ENCODE measurements around the gene ST6GALNAC4.

The ST6GALNAC4 gene

GRCh38 chr9:127867356-127868277, 49.2 kb downstream of the ST6GALNAC4 start:
- H3K36me3 ChIP-seq (replicated peaks in 1 of 2; ENCODE audit: control insufficient read depth in 2 of 2, insufficient read depth in 2 of 2, low read length in 2 of 2), result peaks cover 0 to 3% of the 10 kb centered on the region in 2 donors

GRCh38 chr9:127866535-127866934, 50.3 kb downstream of the ST6GALNAC4 start:
- no peak for DNase-seq (ENCODE audit: low spot score)
- Histone ChIP-seq H2BK15ac (ENCODE audit: low read length) (no peak overlapping the region), H3K27ac (replicated peaks; ENCODE audit: low read length) (no peak overlapping the region), H3K18ac (ENCODE audit: low read length) (no peak overlapping the region), H3K14ac (ENCODE audit: low read length) (no peak overlapping the region), H3K9ac (ENCODE audit: low read depth, low read length, poor library complexity) (no peak overlapping the region), H2BK120ac (ENCODE audit: low read depth, low read length) (no peak overlapping the region), H4K91ac (ENCODE audit: low read depth, low read length, poor library complexity) (no peak overlapping the region), H2BK5ac (ENCODE audit: low read length) (no peak overlapping the region), H3K4ac (ENCODE audit: low read length) (no peak overlapping the region), H3K36me3 (replicated peaks in 1 of 2; ENCODE audit: control insufficient read depth in 2 of 2, insufficient read depth in 2 of 2, low read length in 2 of 2) (peaks cover 0 to 3% of the 10 kb centered on the region in 2 donors), H3K4me3 (ENCODE audit: low read length in 2 of 2) (no peak overlapping the region), H3K4me2 (ENCODE audit: insufficient read depth, low read length, poor library complexity, severe bottlenecking) (no peak overlapping the region), H3K27me3 (ENCODE audit: control insufficient read depth in 3 of 3, insufficient read depth in 3 of 3, low read depth in 1 of 3, low read length in 3 of 3) (peaks cover 0 to 3% (median 0%) of the 10 kb centered on the region in 3 experiments), H3K9me3 (replicated peaks in 1 of 2; ENCODE audit: control insufficient read depth in 2 of 2, insufficient read depth in 1 of 2, low read depth in 1 of 2, low read length in 2 of 2) (peaks cover 0 to 2% of the 10 kb centered on the region in 2 donors), H3K79me1 (ENCODE audit: low read depth, low read length) (no peaks in the 10 kb centered on the region), H3K4me1 (ENCODE audit: control insufficient read depth in 2 of 2, insufficient read depth in 1 of 2, low read depth in 1 of 2, low read length in 2 of 2) (peaks cover 5 to 13% of the 10 kb centered on the region in 2 donors), H3K23ac (ENCODE audit: low read depth, low read length, poor library complexity) (no peak overlapping the region), H2BK12ac (ENCODE audit: low read length) (no peak overlapping the region), H2AFZ (ENCODE audit: low read length) (no peak overlapping the region), H4K8ac (ENCODE audit: low read depth, low read length) (no peak overlapping the region), H2AK5ac (ENCODE audit: low read depth, low read length) (no peak overlapping the region)
- WGBS, 2 donors (ENCODE audit: extremely low coverage in 2 of 2, insufficient read length in 2 of 2, insufficient replicate concordance in 1 of 2), result no CpG with 5 or more reads among the region's 13 CpGs

More at GRCh38 chr9:127867356-127868277, 49.2 kb downstream of the ST6GALNAC4 start:
- no peak overlapping the region for H3K14ac ChIP-seq (ENCODE audit: low read length)
- peaks cover 0 to 3% (median 0%) of the 10 kb centered on the region in 3 experiments for H3K27me3 ChIP-seq (ENCODE audit: control insufficient read depth in 3 of 3, insufficient read depth in 3 of 3, low read depth in 1 of 3, low read length in 3 of 3)
- no peak overlapping the region for H2AFZ ChIP-seq (ENCODE audit: low read length)
- no peak overlapping the region for H4K91ac ChIP-seq (ENCODE audit: low read depth, low read length, poor library complexity)
- no CpG with 5 or more reads among the region's 30 CpGs for WGBS, 2 donors (ENCODE audit: extremely low coverage in 2 of 2, insufficient read length in 2 of 2, insufficient replicate concordance in 1 of 2)
- H3K9ac ChIP-seq (ENCODE audit: low read depth, low read length, poor library complexity), result peak overlapping the region; percentile 64
- no peak overlapping the region for H3K18ac ChIP-seq (ENCODE audit: low read length)
- no peak overlapping the region for H2AK5ac ChIP-seq (ENCODE audit: low read depth, low read length)
- peak overlapping the region; percentile 19 for H2BK5ac ChIP-seq (ENCODE audit: low read length)
- no peak for DNase-seq (ENCODE audit: low spot score)
- peak overlapping the region; percentile 36 for H3K23ac ChIP-seq (ENCODE audit: low read depth, low read length, poor library complexity)
- peak overlapping the region in 1 of 2 donors; percentile 26 for H3K4me3 ChIP-seq (ENCODE audit: low read length in 2 of 2)
- H3K27ac ChIP-seq (replicated peaks; ENCODE audit: low read length), result no peak overlapping the region
- H3K4me1 ChIP-seq (ENCODE audit: control insufficient read depth in 2 of 2, insufficient read depth in 1 of 2, low read depth in 1 of 2, low read length in 2 of 2), result peaks cover 5 to 12% of the 10 kb centered on the region in 2 donors
- no peak overlapping the region for H3K4ac ChIP-seq (ENCODE audit: low read length)
- no peak overlapping the region for H2BK120ac ChIP-seq (ENCODE audit: low read depth, low read length)
- H3K9me3 ChIP-seq (replicated peaks in 1 of 2; ENCODE audit: control insufficient read depth in 2 of 2, insufficient read depth in 1 of 2, low read depth in 1 of 2, low read length in 2 of 2), result peaks cover 0 to 2% of the 10 kb centered on the region in 2 donors
- H2BK15ac ChIP-seq (ENCODE audit: low read length), result no peak overlapping the region
- H3K4me2 ChIP-seq (ENCODE audit: insufficient read depth, low read length, poor library complexity, severe bottlenecking), result no peak overlapping the region
- no peaks in the 10 kb centered on the region for H3K79me1 ChIP-seq (ENCODE audit: low read depth, low read length)
- no peak overlapping the region for H2BK12ac ChIP-seq (ENCODE audit: low read length)
- no peak overlapping the region for H4K8ac ChIP-seq (ENCODE audit: low read depth, low read length)

- Histone ChIP-seq H2AK5ac (ENCODE audit: low read depth, low read length) (no peak overlapping the region), H3K36me3 (replicated peaks in 1 of 2; ENCODE audit: control insufficient read depth in 2 of 2, insufficient read depth in 2 of 2, low read length in 2 of 2) (peaks cover 0 to 3% of the 10 kb centered on the region in 2 donors), H3K27ac (replicated peaks; ENCODE audit: low read length) (no peak overlapping the region), H2AFZ (ENCODE audit: low read length) (peak overlapping the region; percentile 85), H3K79me1 (ENCODE audit: low read depth, low read length) (no peaks in the 10 kb centered on the region), H3K4me1 (ENCODE audit: control insufficient read depth in 2 of 2, insufficient read depth in 1 of 2, low read depth in 1 of 2, low read length in 2 of 2) (peaks cover 5 to 13% of the 10 kb centered on the region in 2 donors), H3K23ac (ENCODE audit: low read depth, low read length, poor library complexity) (no peak overlapping the region), H3K27me3 (ENCODE audit: control insufficient read depth in 3 of 3, insufficient read depth in 3 of 3, low read depth in 1 of 3, low read length in 3 of 3) (peaks cover 0 to 3% (median 0%) of the 10 kb centered on the region in 3 experiments), H3K14ac (ENCODE audit: low read length) (no peak overlapping the region), H3K9ac (ENCODE audit: low read depth, low read length, poor library complexity) (peak overlapping the region; percentile 50), H2BK120ac (ENCODE audit: low read depth, low read length) (no peak overlapping the region), H2BK12ac (ENCODE audit: low read length) (no peak overlapping the region), H2BK15ac (ENCODE audit: low read length) (no peak overlapping the region), H3K4me3 (ENCODE audit: low read length in 2 of 2) (peak overlapping the region in 1 of 2 donors; percentile 69), H3K9me3 (replicated peaks in 1 of 2; ENCODE audit: control insufficient read depth in 2 of 2, insufficient read depth in 1 of 2, low read depth in 1 of 2, low read length in 2 of 2) (peaks cover 0 to under 1% of the 10 kb centered on the region in 2 donors), H4K91ac (ENCODE audit: low read depth, low read length, poor library complexity) (no peak overlapping the region), H4K8ac (ENCODE audit: low read depth, low read length) (no peak overlapping the region), H3K4ac (ENCODE audit: low read length) (peak overlapping the region; percentile 19), H3K18ac (ENCODE audit: low read length) (no peak overlapping the region), H2BK5ac (ENCODE audit: low read length) (no peak overlapping the region), H3K4me2 (ENCODE audit: insufficient read depth, low read length, poor library complexity, severe bottlenecking) (no peak overlapping the region)
- 100% methylated on average over 2 of the region's 19 CpGs for WGBS, 2 donors (ENCODE audit: extremely low coverage in 2 of 2, insufficient read length in 2 of 2, insufficient replicate concordance in 1 of 2)
- DNase-seq (ENCODE audit: low spot score), result no peak
Observed at GRCh38 chr9:127865645-127866464, 51.0 kb downstream of the ST6GALNAC4 start.
